HUES6 (cell line): ENCODE data around the gene FAM107A.

Experiments
- H3K27ac ChIP-seq: 2 replicates; pipeline ENCODE4 v1.7.0; 2013; ENCODE audit warnings: low read depth, mild to moderate bottlenecking, low read length, inconsistent platforms
- H3K27me3 ChIP-seq: 2 replicates; pipeline ENCODE4 v1.6.1; 2013; ENCODE audit warnings: low read length; ENCODE audit not compliant: control insufficient read depth, insufficient read depth
- H3K36me3 ChIP-seq: 2 replicates; pipeline ENCODE4 v1.6.1; 2013; ENCODE audit warnings: low read length; ENCODE audit not compliant: control insufficient read depth, insufficient read depth
- H3K4me1 ChIP-seq: 2 replicates; pipeline ENCODE4 v1.6.1; 2013; ENCODE audit warnings: low read length; ENCODE audit not compliant: control insufficient read depth, insufficient read depth
- H3K4me3 ChIP-seq: 2 replicates; pipeline ENCODE4 v1.5.1; 2013; ENCODE audit warnings: low read depth, low read length
- H3K9ac ChIP-seq: one replicate; pipeline ENCODE4 v1.6.1; 2013; ENCODE audit warnings: mild to moderate bottlenecking, low read length
- H3K9me3 ChIP-seq: 2 replicates; pipeline ENCODE4 v1.6.1; 2013; ENCODE audit warnings: low read depth, low read length; ENCODE audit not compliant: control insufficient read depth, insufficient read depth

FAM107A gene

DNA sequence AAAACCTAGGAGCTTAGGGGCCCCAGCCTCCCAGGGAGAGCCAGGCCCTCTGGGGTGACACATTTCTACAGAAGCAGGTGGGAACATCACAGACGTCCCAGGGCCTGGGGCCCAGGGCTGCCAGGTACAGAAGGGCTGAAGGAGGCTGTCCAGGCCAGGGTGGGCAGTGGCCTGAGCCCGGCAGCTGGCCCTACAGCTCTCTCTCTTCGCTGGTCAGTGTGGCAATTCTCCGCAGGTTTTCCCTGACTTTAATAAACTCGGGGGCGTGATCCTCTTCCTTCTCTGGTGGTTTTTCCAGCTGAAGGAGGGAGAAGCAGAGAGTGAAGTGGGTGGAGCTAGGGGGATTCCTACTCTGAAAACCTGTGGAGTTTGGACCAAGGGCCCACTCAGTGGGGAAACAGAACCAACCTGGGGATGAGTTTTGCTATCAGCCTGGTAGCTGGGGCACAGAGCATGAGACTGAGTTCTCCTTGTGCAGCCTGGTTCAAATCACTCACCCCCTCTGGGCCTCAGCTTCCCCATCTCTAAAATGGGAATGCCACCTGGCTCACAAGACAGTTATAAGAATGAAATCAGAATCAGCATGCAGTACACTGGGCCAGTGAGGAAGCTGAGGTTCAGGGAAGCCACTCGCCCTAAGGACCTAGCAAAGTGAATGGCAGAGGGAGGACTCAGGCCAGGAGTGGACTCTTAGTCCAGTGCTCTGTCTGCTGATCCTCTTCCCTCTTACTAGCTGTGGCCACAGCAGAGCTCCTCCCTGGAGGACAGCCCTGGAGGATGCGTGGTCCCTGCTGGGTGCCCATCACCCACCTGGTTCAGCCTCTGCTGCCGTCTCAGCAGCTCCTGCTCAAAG, 10.6 kb downstream of the FAM107A start:
- Histone ChIP-seq H3K27ac (no peak overlapping the region; the same call in 1 of the 2 replicates), H3K9me3 (no peaks in the 10 kb centered on the region), H3K4me3 (no peak overlapping the region), H3K36me3 (no peaks in the 10 kb centered on the region), H3K27me3 (no peaks in the 10 kb centered on the region), H3K4me1 (peaks cover 35% of the 10 kb centered on the region), H3K9ac (peak overlapping the region; percentile 13)

GRCh38 chr3:58565621-58566397, 11.4 kb downstream of the FAM107A start:
- Histone ChIP-seq H3K9ac (peak overlapping the region; percentile 13), H3K9me3 (no peaks in the 10 kb centered on the region), H3K36me3 (no peaks in the 10 kb centered on the region), H3K4me3 (no peak overlapping the region), H3K27me3 (no peaks in the 10 kb centered on the region), H3K27ac (no peak overlapping the region; the same call in 1 of the 2 replicates), H3K4me1 (peaks cover 41% of the 10 kb centered on the region)

GRCh38 chr3:58564456-58565160, 12.6 kb downstream of the FAM107A start:
- no peaks in the 10 kb centered on the region for H3K9me3 ChIP-seq
- no peak overlapping the region for H3K27ac ChIP-seq
- H3K27me3 ChIP-seq = no peaks in the 10 kb centered on the region
- H3K9ac ChIP-seq = no peak overlapping the region
- H3K4me3 ChIP-seq = no peak overlapping the region
- H3K4me1 ChIP-seq = peaks cover 41% of the 10 kb centered on the region
- no peaks in the 10 kb centered on the region for H3K36me3 ChIP-seq

DNA sequence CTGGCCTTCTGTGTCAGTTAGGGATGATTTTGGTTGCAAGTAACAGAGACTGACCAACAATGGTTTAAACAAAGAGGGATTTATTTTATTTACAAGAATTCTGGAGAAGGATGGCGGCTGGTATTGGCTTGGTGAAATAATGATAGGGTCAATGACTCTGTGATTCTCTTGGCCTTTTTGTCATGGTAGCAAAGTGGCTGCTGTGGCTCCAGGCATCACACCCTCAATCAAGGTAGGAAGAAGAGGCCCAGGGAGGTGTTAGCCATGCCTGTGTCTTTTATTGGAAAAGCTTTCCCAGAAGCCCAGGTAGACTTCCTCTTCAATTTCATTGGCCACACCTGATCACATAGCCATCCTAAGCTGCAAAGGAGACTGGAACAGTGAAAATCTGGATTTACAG, 13.1 kb downstream of the FAM107A start:
- Histone ChIP-seq H3K4me3 (no peak overlapping the region), H3K9ac (no peak overlapping the region), H3K4me1 (peaks cover 40% of the 10 kb centered on the region), H3K36me3 (no peaks in the 10 kb centered on the region), H3K27ac (no peak overlapping the region), H3K27me3 (no peaks in the 10 kb centered on the region), H3K9me3 (no peaks in the 10 kb centered on the region)

GRCh38 chr3:58563386-58564035, 13.7 kb downstream of the FAM107A start:
- H3K4me1 ChIP-seq = peaks cover 36% of the 10 kb centered on the region
- H3K4me3 ChIP-seq = no peak overlapping the region
- no peak overlapping the region for H3K9ac ChIP-seq
- H3K27ac ChIP-seq = no peak overlapping the region
- no peaks in the 10 kb centered on the region for H3K9me3 ChIP-seq
- no peaks in the 10 kb centered on the region for H3K27me3 ChIP-seq
- no peaks in the 10 kb centered on the region for H3K36me3 ChIP-seq

- H3K9me3 ChIP-seq = no peaks in the 10 kb centered on the region
- H3K27ac ChIP-seq = no peak overlapping the region; the same call in 1 of the 2 replicates
- no peak overlapping the region for H3K9ac ChIP-seq
- peaks cover 41% of the 10 kb centered on the region for H3K4me1 ChIP-seq
- H3K36me3 ChIP-seq = no peaks in the 10 kb centered on the region
- no peak overlapping the region for H3K4me3 ChIP-seq
- no peaks in the 10 kb centered on the region for H3K27me3 ChIP-seq
Observed at GRCh38 chr3:58562498-58562897, 14.7 kb downstream of the FAM107A start.

DNA sequence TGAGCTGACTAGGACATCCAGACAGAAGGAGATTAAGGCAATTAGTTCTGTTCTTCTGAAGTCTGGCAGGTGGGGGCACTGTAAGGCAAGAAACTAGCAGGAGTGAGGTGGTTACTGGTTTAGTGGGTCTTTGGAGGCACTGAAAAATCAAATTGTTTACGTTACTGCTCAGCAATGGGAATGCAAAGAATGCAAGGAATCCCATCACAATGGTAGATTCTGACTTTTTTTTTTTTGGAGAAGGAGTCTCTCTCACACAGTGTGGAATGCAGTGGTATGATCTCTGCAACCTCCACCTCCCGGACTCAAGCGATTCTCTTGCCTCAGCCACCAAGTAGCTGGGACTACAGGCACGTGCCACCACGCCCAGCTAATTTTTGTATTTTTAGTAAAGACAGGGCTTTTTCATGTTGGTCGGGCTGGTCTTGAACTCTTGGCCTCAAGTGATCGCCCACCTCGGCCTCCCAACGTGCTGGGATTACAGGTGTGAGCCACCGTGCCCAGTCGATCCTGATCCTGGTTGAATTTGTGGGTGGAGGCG, 16.4 kb downstream of the FAM107A start:
- no peaks in the 10 kb centered on the region for H3K36me3 ChIP-seq
- H3K27me3 ChIP-seq = no peaks in the 10 kb centered on the region
- H3K9ac ChIP-seq = peak overlapping the region; percentile 51
- H3K4me1 ChIP-seq = peaks cover 33% of the 10 kb centered on the region
- H3K27ac ChIP-seq = peak overlapping the region; percentile 73; the same call in 1 of the 2 replicates
- no peak overlapping the region for H3K4me3 ChIP-seq
- H3K9me3 ChIP-seq = no peaks in the 10 kb centered on the region

DNA sequence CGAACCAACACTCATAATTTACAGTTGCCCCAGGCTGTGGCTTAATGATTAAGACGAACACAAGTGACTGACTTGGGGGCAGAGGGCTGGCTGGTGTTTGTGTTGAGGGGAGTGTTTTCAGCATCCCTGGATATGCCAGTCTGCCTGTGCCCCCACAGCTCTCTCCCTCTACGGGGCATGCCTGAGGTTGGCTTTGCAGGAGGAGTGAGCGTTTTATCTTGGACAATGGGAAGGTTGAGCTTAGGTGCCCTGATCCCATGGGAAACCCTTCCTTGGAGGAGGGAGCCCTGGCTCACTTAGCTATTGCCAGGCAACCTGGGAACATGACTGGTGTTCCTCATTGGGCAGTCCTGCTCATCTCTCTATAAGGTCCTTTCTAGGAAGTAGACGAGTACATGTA, 17.6 kb downstream of the FAM107A start:
- Histone ChIP-seq H3K9me3 (no peaks in the 10 kb centered on the region), H3K9ac (no peak overlapping the region)

GRCh38 chr3:58557491-58557890, 19.7 kb downstream of the FAM107A start:
- Histone ChIP-seq H3K9me3 (peaks cover 8% of the 10 kb centered on the region), H3K4me3 (no peak overlapping the region), H3K27me3 (no peaks in the 10 kb centered on the region), H3K27ac (no peak overlapping the region), H3K36me3 (no peaks in the 10 kb centered on the region), H3K4me1 (peaks cover 23% of the 10 kb centered on the region), H3K9ac (no peak overlapping the region)

More for the DNA sequence above, 17.6 kb downstream of the FAM107A start:
- H3K36me3 ChIP-seq = no peaks in the 10 kb centered on the region
- H3K27me3 ChIP-seq = no peaks in the 10 kb centered on the region
- H3K4me3 ChIP-seq = no peak overlapping the region
- no peak overlapping the region for H3K27ac ChIP-seq
- H3K4me1 ChIP-seq = peaks cover 25% of the 10 kb centered on the region

GRCh38 chr3:58556761-58557221, 20.4 kb downstream of the FAM107A start:
- Histone ChIP-seq H3K4me3 (no peak overlapping the region), H3K4me1 (peaks cover 16% of the 10 kb centered on the region), H3K9me3 (peaks cover 14% of the 10 kb centered on the region), H3K36me3 (no peaks in the 10 kb centered on the region), H3K27ac (no peak overlapping the region), H3K27me3 (no peaks in the 10 kb centered on the region), H3K9ac (no peak overlapping the region)
